Neural cell (in vitro differentiated cells): Measurements from ENCODE around the gene FFAR3.

Experiments
- EP300 ChIP-seq: fragments of 450-650 bp; conservative IDR thresholded peaks from 2 replicates; pipeline ENCODE4 v1.6.1; 2014; ENCODE audit warnings: antibody characterized with exemption, mild to moderate bottlenecking, moderate library complexity; ENCODE audit not compliant: poor library complexity, severe bottlenecking
- EZH2 ChIP-seq: fragments of 200-600, 300-800 bp; shearing (Covaris generic), sonication (generic); IDR thresholded peaks from 2 replicates; pipeline ENCODE4 v1.6.1; 2014; ENCODE audit warnings: antibody characterized with exemption, low read length, borderline replicate concordance, mild to moderate bottlenecking; ENCODE audit not compliant: insufficient read depth, poor library complexity, severe bottlenecking
- POLR2AphosphoS5 ChIP-seq: IDR thresholded peaks from 2 replicates; pipeline ENCODE4 v1.6.1; 2012
- RAD21 ChIP-seq: fragments of 450-650 bp; conservative IDR thresholded peaks from 2 replicates; pipeline ENCODE4 v1.6.1; 2014; ENCODE audit warnings: antibody characterized with exemption, mild to moderate bottlenecking, moderate library complexity
- SMC3 ChIP-seq: fragments of 450-650 bp; conservative IDR thresholded peaks from 2 replicates; pipeline ENCODE4 v1.6.1; 2014; ENCODE audit warnings: antibody characterized with exemption, mild to moderate bottlenecking, moderate library complexity; ENCODE audit not compliant: poor library complexity
- TAF1 ChIP-seq: IDR thresholded peaks from 2 replicates; pipeline ENCODE4 v1.6.1; 2012; ENCODE audit warnings: low read depth
- TF ChIP-seq, protein P1 (sequence below): fragments of 450-650 bp; IDR thresholded peaks from 2 replicates; pipeline ENCODE4 v1.5.1; 2014; ENCODE audit warnings: antibody characterized with exemption, mild to moderate bottlenecking, moderate library complexity; ENCODE audit not compliant: poor library complexity, severe bottlenecking
- TF ChIP-seq, protein P2 (sequence below): IDR thresholded peaks from 2 replicates; pipeline ENCODE4 v1.6.1; 2012; ENCODE audit warnings: borderline replicate concordance

DNA sequence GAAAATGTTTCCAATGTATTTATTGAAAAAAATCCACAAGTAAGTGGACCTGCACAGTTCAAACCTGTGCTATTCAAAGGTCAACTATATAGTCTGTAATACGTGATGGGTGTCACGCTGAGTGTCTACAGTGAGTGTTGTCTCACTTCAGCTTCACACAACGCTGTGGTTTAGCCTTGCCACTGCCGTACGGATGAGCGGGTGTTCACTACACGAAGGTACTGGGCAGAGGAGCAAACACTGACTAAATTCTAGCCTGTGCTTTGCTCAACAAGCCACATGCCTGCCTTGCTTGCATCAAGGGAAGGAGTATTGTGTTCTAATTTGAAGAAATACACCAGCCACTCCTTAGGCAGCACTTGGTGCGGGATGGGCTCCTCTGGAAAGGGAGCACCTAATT is 3.4 kb upstream of the FFAR3 start:
- TF ChIP-seq, protein P1, sequence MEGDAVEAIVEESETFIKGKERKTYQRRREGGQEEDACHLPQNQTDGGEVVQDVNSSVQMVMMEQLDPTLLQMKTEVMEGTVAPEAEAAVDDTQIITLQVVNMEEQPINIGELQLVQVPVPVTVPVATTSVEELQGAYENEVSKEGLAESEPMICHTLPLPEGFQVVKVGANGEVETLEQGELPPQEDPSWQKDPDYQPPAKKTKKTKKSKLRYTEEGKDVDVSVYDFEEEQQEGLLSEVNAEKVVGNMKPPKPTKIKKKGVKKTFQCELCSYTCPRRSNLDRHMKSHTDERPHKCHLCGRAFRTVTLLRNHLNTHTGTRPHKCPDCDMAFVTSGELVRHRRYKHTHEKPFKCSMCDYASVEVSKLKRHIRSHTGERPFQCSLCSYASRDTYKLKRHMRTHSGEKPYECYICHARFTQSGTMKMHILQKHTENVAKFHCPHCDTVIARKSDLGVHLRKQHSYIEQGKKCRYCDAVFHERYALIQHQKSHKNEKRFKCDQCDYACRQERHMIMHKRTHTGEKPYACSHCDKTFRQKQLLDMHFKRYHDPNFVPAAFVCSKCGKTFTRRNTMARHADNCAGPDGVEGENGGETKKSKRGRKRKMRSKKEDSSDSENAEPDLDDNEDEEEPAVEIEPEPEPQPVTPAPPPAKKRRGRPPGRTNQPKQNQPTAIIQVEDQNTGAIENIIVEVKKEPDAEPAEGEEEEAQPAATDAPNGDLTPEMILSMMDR: no peak
- TF ChIP-seq EP300: no peak
- TF ChIP-seq EZH2: no peak
- TF ChIP-seq TAF1: no peak
- TF ChIP-seq, protein P2, sequence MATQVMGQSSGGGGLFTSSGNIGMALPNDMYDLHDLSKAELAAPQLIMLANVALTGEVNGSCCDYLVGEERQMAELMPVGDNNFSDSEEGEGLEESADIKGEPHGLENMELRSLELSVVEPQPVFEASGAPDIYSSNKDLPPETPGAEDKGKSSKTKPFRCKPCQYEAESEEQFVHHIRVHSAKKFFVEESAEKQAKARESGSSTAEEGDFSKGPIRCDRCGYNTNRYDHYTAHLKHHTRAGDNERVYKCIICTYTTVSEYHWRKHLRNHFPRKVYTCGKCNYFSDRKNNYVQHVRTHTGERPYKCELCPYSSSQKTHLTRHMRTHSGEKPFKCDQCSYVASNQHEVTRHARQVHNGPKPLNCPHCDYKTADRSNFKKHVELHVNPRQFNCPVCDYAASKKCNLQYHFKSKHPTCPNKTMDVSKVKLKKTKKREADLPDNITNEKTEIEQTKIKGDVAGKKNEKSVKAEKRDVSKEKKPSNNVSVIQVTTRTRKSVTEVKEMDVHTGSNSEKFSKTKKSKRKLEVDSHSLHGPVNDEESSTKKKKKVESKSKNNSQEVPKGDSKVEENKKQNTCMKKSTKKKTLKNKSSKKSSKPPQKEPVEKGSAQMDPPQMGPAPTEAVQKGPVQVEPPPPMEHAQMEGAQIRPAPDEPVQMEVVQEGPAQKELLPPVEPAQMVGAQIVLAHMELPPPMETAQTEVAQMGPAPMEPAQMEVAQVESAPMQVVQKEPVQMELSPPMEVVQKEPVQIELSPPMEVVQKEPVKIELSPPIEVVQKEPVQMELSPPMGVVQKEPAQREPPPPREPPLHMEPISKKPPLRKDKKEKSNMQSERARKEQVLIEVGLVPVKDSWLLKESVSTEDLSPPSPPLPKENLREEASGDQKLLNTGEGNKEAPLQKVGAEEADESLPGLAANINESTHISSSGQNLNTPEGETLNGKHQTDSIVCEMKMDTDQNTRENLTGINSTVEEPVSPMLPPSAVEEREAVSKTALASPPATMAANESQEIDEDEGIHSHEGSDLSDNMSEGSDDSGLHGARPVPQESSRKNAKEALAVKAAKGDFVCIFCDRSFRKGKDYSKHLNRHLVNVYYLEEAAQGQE: no peak
- TF ChIP-seq RAD21: no peak
- no peak for TF ChIP-seq POLR2AphosphoS5
- TF ChIP-seq SMC3: no peak
